AML-193 (cell line): ENCODE results near the gene TGFBR3.
A peak's percentile ranks its signal among the peaks of the same experiment; 100 is the strongest.

Source experiments
- DNase-seq, 2 experiments: peaks; one replicate each; lab custom pipeline; 2025; lab: John Stamatoyannopoulos, UW

The TGFBR3 gene

GRCh38 chr1:91885716-91886506 lies at the start of gene TGFBR3:
TGFBR3 (minus strand) TSS chr1:91886151; CDS start chr1:91861531, 24,620 bp downstream.
- peak; percentile 20 to 28 for DNase-seq

- DNase-seq = no peak
These were observed 43.3 kb upstream of the TGFBR3 start for GRCh38 chr1:91929250-91929649.

- DNase-seq = no peak
These were observed 42.1 kb upstream of the TGFBR3 start for GRCh38 chr1:91928026-91928425.

GRCh38 chr1:91925644-91926435 lies 39.9 kb upstream of the TGFBR3 start:
- no peak for DNase-seq

GRCh38 chr1:91924146-91924545 lies 38.2 kb upstream of the TGFBR3 start:
- DNase-seq = no peak

- no peak for DNase-seq
These were observed 34.0 kb upstream of the TGFBR3 start for GRCh38 chr1:91919962-91920361.

GRCh38 chr1:91916811-91917460 lies 31.0 kb upstream of the TGFBR3 start:
- DNase-seq = no peak

GRCh38 chr1:91916046-91916445 lies 30.1 kb upstream of the TGFBR3 start:
- no peak for DNase-seq

GRCh38 chr1:91913018-91913417 lies 27.1 kb upstream of the TGFBR3 start:
- no peak for DNase-seq

GRCh38 chr1:91912266-91912665 lies 26.3 kb upstream of the TGFBR3 start:
- DNase-seq = no peak

- DNase-seq = no peak
These were observed 15.3 kb upstream of the TGFBR3 start for GRCh38 chr1:91901231-91901630.

GRCh38 chr1:91900562-91900961 lies 14.6 kb upstream of the TGFBR3 start:
- DNase-seq = no peak

GRCh38 chr1:91897016-91897415 lies 11.1 kb upstream of the TGFBR3 start:
- no peak for DNase-seq

- no peak for DNase-seq
These were observed 10.0 kb upstream of the TGFBR3 start for GRCh38 chr1:91895832-91896556.

- DNase-seq = no peak
These were observed 8.2 kb upstream of the TGFBR3 start for GRCh38 chr1:91894036-91894761.

GRCh38 chr1:91891969-91892368 lies 6.0 kb upstream of the TGFBR3 start:
- DNase-seq = no peak

GRCh38 chr1:91891454-91891853 lies 5.5 kb upstream of the TGFBR3 start:
- no peak for DNase-seq

- DNase-seq = no peak
These were observed 3.9 kb upstream of the TGFBR3 start for GRCh38 chr1:91889717-91890459.

- no peak for DNase-seq
These were observed 687 bp downstream of the TGFBR3 start for GRCh38 chr1:91885213-91885715.

- DNase-seq = peak in 1 of 2 experiments; percentile 8
These were observed 1.3 kb downstream of the TGFBR3 start for GRCh38 chr1:91884459-91885212.
